CD4-positive, alpha-beta T cell treated with Interleukin-10 for 1 hour (primary cell): ENCODE data around the gene ARMC2.
A peak's percentile ranks its signal among the peaks of the same experiment; 100 is the strongest.
"Not testable (repeated sequence)": the region's sequence is repeated elsewhere in the genome, so short reads cannot be mapped to it uniquely, and the experiment has no call there.

ENCODE experiments used
- DNase-seq: peaks from one replicate; pipeline ENCODE4 v3.0.0-alpha.2; 2020

The ARMC2 gene

GRCh38 chr6:108848116-108848868 lies at the start of gene ARMC2:
ARMC2 (plus strand) TSS chr6:108848422; CDS start chr6:108854268, 5,846 bp downstream.
- peak; percentile 90 for DNase-seq

- peak; percentile 56 for DNase-seq
Observed at GRCh38 chr6:108798670-108799353, 49.4 kb upstream of the ARMC2 start.

- DNase-seq = no peak
Observed at GRCh38 chr6:108799354-108799717, 48.9 kb upstream of the ARMC2 start.

GRCh38 chr6:108799791-108800190 lies 48.4 kb upstream of the ARMC2 start:
- DNase-seq = no peak

- no peak for DNase-seq
Observed at GRCh38 chr6:108800427-108800864, 47.8 kb upstream of the ARMC2 start.

GRCh38 chr6:108801366-108801765 lies 46.9 kb upstream of the ARMC2 start:
- DNase-seq = no peak

- no peak for DNase-seq
Observed at GRCh38 chr6:108803982-108804490, 44.2 kb upstream of the ARMC2 start.

GRCh38 chr6:108804956-108805355 lies 43.3 kb upstream of the ARMC2 start:
- no peak for DNase-seq

GRCh38 chr6:108805611-108806167 lies 42.5 kb upstream of the ARMC2 start:
- no peak for DNase-seq

GRCh38 chr6:108806171-108806570 lies 42.1 kb upstream of the ARMC2 start:
- DNase-seq = no peak

GRCh38 chr6:108806665-108807064 lies 41.6 kb upstream of the ARMC2 start:
- no peak for DNase-seq

- DNase-seq = no peak
Observed at GRCh38 chr6:108807928-108808327, 40.3 kb upstream of the ARMC2 start.

GRCh38 chr6:108809211-108809610 lies 39.0 kb upstream of the ARMC2 start:
- DNase-seq = no peak

GRCh38 chr6:108810057-108810643 lies 38.1 kb upstream of the ARMC2 start:
- no peak for DNase-seq

GRCh38 chr6:108811490-108811889 lies 36.7 kb upstream of the ARMC2 start:
- no peak for DNase-seq

GRCh38 chr6:108813218-108813617 lies 35.0 kb upstream of the ARMC2 start:
- not testable (repeated sequence) for DNase-seq

GRCh38 chr6:108817276-108817675 lies 30.9 kb upstream of the ARMC2 start:
- not testable (repeated sequence) for DNase-seq

GRCh38 chr6:108820006-108820405 lies 28.2 kb upstream of the ARMC2 start:
- DNase-seq = no peak

GRCh38 chr6:108822401-108822800 lies 25.8 kb upstream of the ARMC2 start:
- DNase-seq = no peak

- no peak for DNase-seq
Observed at GRCh38 chr6:108825326-108825725, 22.9 kb upstream of the ARMC2 start.

- no peak for DNase-seq
Observed at GRCh38 chr6:108831104-108831503, 17.1 kb upstream of the ARMC2 start.

- DNase-seq = no peak
Observed at GRCh38 chr6:108832738-108833137, 15.5 kb upstream of the ARMC2 start.

- peak; percentile 87 for DNase-seq
Observed at GRCh38 chr6:108835218-108835850, 12.9 kb upstream of the ARMC2 start.
